ENCODE results near the gene EPHB6.

DNA sequence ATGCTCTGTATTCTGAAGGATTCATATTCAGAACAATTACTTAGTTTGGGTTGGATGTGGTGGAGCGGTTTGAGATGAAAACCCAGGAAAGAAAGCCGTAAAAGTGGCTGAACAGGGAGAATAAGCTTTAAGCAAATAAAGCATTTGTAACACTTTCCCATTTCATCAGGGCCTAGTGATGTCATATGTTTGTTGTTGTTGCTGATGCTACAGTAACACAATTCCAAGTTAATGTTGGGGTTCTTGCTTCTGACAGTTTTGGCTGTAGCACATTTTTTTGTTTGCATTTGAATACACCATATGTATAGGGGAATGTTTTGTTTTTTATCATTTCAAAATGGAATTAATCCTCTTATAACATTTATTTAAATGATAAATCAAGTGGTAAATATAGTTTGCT lies 40.4 kb upstream of the EPHB6 start:
- no peak for TF ChIP-seq CTCF (conservative IDR thresholded peaks at IDR 0.05)
- no peak for TF ChIP-seq EZH2 (IDR thresholded peaks at IDR 0.05; ENCODE audit: low read depth)

Measured in PC-9 (cell line).